GM18526 (cell line): ENCODE results near the gene CRACDL.

Source experiments
- POLR2A ChIP-seq: IDR thresholded peaks from 3 replicates; pipeline ENCODE4 v1.6.1; 2011; ENCODE audit not compliant: insufficient read length; ENCODE audit errors: extremely low read depth

The CRACDL gene

GRCh38 chr2:98914713-98915580, 21.1 kb downstream of the CRACDL start:
- no peak for TF ChIP-seq POLR2A

GRCh38 chr2:98913916-98914712, 21.9 kb downstream of the CRACDL start:
- TF ChIP-seq POLR2A = no peak

- no peak for TF ChIP-seq POLR2A
Observed at GRCh38 chr2:98912957-98913915, 22.8 kb downstream of the CRACDL start.

GRCh38 chr2:98912221-98912851, 23.7 kb downstream of the CRACDL start:
- no peak for TF ChIP-seq POLR2A

GRCh38 chr2:98911376-98912154, 24.5 kb downstream of the CRACDL start:
- no peak for TF ChIP-seq POLR2A

- TF ChIP-seq POLR2A = no peak
Observed at GRCh38 chr2:98911126-98911375, 25.0 kb downstream of the CRACDL start.

- no peak for TF ChIP-seq POLR2A
Observed at GRCh38 chr2:98910349-98911125, 25.5 kb downstream of the CRACDL start.

- TF ChIP-seq POLR2A = no peak
Observed at GRCh38 chr2:98909317-98910211, 26.5 kb downstream of the CRACDL start.

- no peak for TF ChIP-seq POLR2A
Observed at GRCh38 chr2:98908931-98909316, 27.1 kb downstream of the CRACDL start.

GRCh38 chr2:98907966-98908905, 27.8 kb downstream of the CRACDL start:
- no peak for TF ChIP-seq POLR2A

- no peak for TF ChIP-seq POLR2A
Observed at GRCh38 chr2:98907385-98907784, 28.6 kb downstream of the CRACDL start.
